HepG2 (cell line): ENCODE measurements around the gene RHOV. TPM values are rescaled to one million over a fixed set of nuclear protein-coding genes. Genes with fewer than 3 reads are reported as not detected.

Source experiments
- ATF2 ChIP-seq: sonication (generic); formaldehyde crosslinking; IDR thresholded peaks from 2 replicates; pipeline ENCODE4 v1.4.0; 2020; ENCODE audit warnings: missing genetic modification reagents
- CSRNP1 ChIP-seq: sonication (generic); formaldehyde crosslinking; IDR thresholded peaks from 2 replicates; pipeline ENCODE4 v1.8.1; 2023; ENCODE audit warnings: mild to moderate bottlenecking, missing genetic modification reagents
- DMAP1 ChIP-seq: IDR thresholded peaks from 2 replicates; pipeline ENCODE4 v1.6.1; 2016
- GLMP ChIP-seq: sonication (generic); formaldehyde crosslinking; IDR thresholded peaks from 2 replicates; pipeline ENCODE4 v1.9.0; 2021; ENCODE audit warnings: missing genetic modification reagents, mild to moderate bottlenecking, borderline replicate concordance
- HMGA1 ChIP-seq: sonication (generic); formaldehyde crosslinking; conservative IDR thresholded peaks from 2 replicates; pipeline ENCODE4 v1.4.0; 2020; ENCODE audit warnings: missing genetic modification reagents
- KAT7 ChIP-seq: IDR thresholded peaks from 2 replicates; pipeline ENCODE4 v1.6.1; 2018; ENCODE audit warnings: borderline replicate concordance, missing compliant biosample characterization
- PHF21A ChIP-seq: sonication (generic); formaldehyde crosslinking; IDR thresholded peaks from 2 replicates; pipeline ENCODE4 v1.5.0; 2020; ENCODE audit warnings: mild to moderate bottlenecking, missing genetic modification reagents
- REXO4 ChIP-seq: sonication (generic); formaldehyde crosslinking; IDR thresholded peaks from 2 replicates; pipeline ENCODE4 v1.8.0; 2022; ENCODE audit warnings: missing genetic modification reagents, mild to moderate bottlenecking, borderline replicate concordance
- TMF1 ChIP-seq: sonication (generic); formaldehyde crosslinking; IDR thresholded peaks from 2 replicates; pipeline ENCODE4 v1.8.1; 2022; ENCODE audit warnings: low read depth, missing genetic modification reagents
- ZBTB1 ChIP-seq: sonication (generic); formaldehyde crosslinking; IDR thresholded peaks from 2 replicates; pipeline ENCODE4 v1.4.0; 2020; ENCODE audit warnings: missing genetic modification reagents, borderline replicate concordance
- ZMYM4 ChIP-seq: sonication (generic); formaldehyde crosslinking; IDR thresholded peaks from 2 replicates; pipeline ENCODE4 v1.8.1; 2023; ENCODE audit warnings: mild to moderate bottlenecking, missing genetic modification reagents
- ZNF30 ChIP-seq: sonication (generic); formaldehyde crosslinking; IDR thresholded peaks from 2 replicates; pipeline ENCODE4 v1.5.0; 2020; ENCODE audit warnings: mild to moderate bottlenecking, missing genetic modification reagents
- ZNF414 ChIP-seq: sonication (generic); formaldehyde crosslinking; IDR thresholded peaks from 2 replicates; pipeline ENCODE4 v1.5.0; 2020; ENCODE audit warnings: missing genetic modification reagents
- ZNF501 ChIP-seq: sonication (generic); formaldehyde crosslinking; IDR thresholded peaks from 2 replicates; pipeline ENCODE4 v1.5.1; 2020; ENCODE audit warnings: mild to moderate bottlenecking, moderate library complexity, missing genetic modification reagents
- ZNF570 ChIP-seq: sonication (generic); formaldehyde crosslinking; IDR thresholded peaks from 2 replicates; pipeline ENCODE4 v1.4.0; 2020; ENCODE audit warnings: mild to moderate bottlenecking, missing genetic modification reagents, borderline replicate concordance
- ZNF761 ChIP-seq: sonication (generic); formaldehyde crosslinking; conservative IDR thresholded peaks from 2 replicates; pipeline ENCODE4 v1.4.0; 2020; ENCODE audit warnings: mild to moderate bottlenecking, missing genetic modification reagents
- ZNF777 ChIP-seq: sonication (generic); formaldehyde crosslinking; IDR thresholded peaks from 2 replicates; pipeline ENCODE4 v1.4.0; 2020; ENCODE audit warnings: missing genetic modification reagents
- polyA plus RNA-seq, 8 experiments: library from polyadenylated mRNA; depleted of rRNA in 3 of 8; stranded (reverse) in 7 of 8; unstranded in 1 of 8; fragments of >200 nt; fragmentation: Illumina TruSeq in 4 of 8; extraction: Trizol in 4 of 8; gene quantifications; 2 replicates each; pipeline versions ENCODE4 v1.2.1 to v1.2.3, GENCODE V29; 2011 to 2016; ENCODE audit warnings: low read depth in 4 of 8, missing spikeins in 1 of 8, mixed read lengths in 1 of 8; ENCODE audit not compliant: insufficient read depth in 1 of 8
- total RNA-seq, 5 experiments: library from RNA; depleted of rRNA; stranded (reverse); fragments of >200 nt; fragmentation: Illumina TruSeq; extraction: Trizol; gene quantifications; 2 replicates each; pipeline ENCODE4 v1.2.3, GENCODE V29; 2016; ENCODE audit warnings: low read depth in 1 of 5
- TF ChIP-seq, protein P1 (sequence below): sonication (generic); formaldehyde crosslinking; IDR thresholded peaks from 2 replicates; pipeline ENCODE4 v1.5.1; 2020; ENCODE audit warnings: missing genetic modification reagents, mild to moderate bottlenecking, borderline replicate concordance
- TF ChIP-seq, protein P2 (sequence below): sonication (generic); formaldehyde crosslinking; IDR thresholded peaks from 2 replicates; pipeline ENCODE4 v1.5.0; 2020; ENCODE audit warnings: missing genetic modification reagents
- TF ChIP-seq, protein P3 (sequence below): IDR thresholded peaks from 2 replicates; pipeline ENCODE4 v1.6.1; 2016; ENCODE audit warnings: low read depth
- TF ChIP-seq, protein P4 (sequence below): sonication (generic); formaldehyde crosslinking; IDR thresholded peaks from 2 replicates; pipeline ENCODE4 v1.4.0; 2020; ENCODE audit warnings: missing genetic modification reagents

Gene RHOV
- total and polyA plus RNA-seq, 2 of the 13 experiments (the other 11 are each of a cell fraction or from before 2014, with no cell fraction given) = 0.17 to 0.18 TPM

DNA sequence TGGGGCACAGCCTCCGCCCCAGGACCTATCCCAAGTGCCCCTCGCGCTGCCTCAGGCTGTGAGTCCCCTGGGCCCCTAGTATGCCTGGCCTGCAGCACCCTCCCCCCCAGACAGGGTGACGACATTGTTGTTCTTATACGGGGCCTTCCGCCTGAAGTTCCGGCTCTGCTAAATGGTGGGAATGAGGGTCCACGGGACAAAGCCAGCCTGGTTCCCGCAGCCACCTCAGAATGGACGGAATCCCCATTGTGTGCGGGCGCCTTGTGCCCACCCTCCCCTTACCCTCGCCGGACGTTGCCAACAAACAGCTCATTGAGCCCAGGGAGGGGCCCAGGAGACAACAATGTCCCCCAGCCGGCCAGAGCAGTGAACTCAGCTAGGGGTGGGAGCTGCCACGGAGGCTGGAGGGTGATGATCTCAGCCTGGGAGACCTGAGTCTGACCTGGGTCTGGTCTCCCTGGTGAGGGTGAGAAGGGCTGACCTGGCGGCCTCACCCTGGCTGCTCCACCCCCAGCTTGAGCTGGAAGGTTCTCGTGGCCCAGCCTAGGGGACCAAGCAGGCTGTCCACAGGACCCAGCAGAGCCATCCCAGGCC lies 44.9 kb upstream of the RHOV start (continued):
- TF ChIP-seq, protein P1, sequence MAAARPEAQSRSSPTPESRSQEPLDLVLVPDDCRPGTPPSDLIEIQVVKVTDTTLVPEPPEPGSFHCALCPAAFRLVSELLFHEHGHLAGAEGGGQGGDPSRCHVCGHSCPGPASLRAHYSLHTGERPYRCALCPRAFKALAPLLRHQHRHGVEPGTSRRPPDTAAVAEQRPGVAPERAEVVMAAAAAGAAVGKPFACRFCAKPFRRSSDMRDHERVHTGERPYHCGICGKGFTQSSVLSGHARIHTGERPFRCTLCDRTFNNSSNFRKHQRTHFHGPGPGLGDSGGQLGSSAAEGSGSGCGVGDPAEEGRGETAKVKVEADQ (CRISPR knock-in tag) = no peak
- TF ChIP-seq, protein P2, sequence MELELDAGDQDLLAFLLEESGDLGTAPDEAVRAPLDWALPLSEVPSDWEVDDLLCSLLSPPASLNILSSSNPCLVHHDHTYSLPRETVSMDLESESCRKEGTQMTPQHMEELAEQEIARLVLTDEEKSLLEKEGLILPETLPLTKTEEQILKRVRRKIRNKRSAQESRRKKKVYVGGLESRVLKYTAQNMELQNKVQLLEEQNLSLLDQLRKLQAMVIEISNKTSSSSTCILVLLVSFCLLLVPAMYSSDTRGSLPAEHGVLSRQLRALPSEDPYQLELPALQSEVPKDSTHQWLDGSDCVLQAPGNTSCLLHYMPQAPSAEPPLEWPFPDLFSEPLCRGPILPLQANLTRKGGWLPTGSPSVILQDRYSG (CRISPR knock-in tag) = no peak
- TF ChIP-seq TMF1 (no peak), ZMYM4 (CRISPR knock-in tag) (no peak), ZNF761 (no peak), DMAP1 (CRISPR knock-in tag) (0 out of 2 replicates have a peak, but pooled peaks have one; percentile 42), CSRNP1 (CRISPR knock-in tag) (no peak), KAT7 (CRISPR knock-in tag) (no peak), GLMP (CRISPR knock-in tag) (no peak), ATF2 (peak; percentile 64; the same call in 1 of the 2 replicates), ZNF414 (CRISPR knock-in tag) (no peak), ZNF570 (CRISPR knock-in tag) (no peak), ZNF30 (CRISPR knock-in tag) (no peak), ZNF501 (no peak), REXO4 (CRISPR knock-in tag) (no peak), ZBTB1 (CRISPR knock-in tag) (no peak), HMGA1 (CRISPR knock-in tag) (no peak), PHF21A (CRISPR knock-in tag) (peak; percentile 59), ZNF777 (CRISPR knock-in tag) (no peak)
- TF ChIP-seq, protein P3, sequence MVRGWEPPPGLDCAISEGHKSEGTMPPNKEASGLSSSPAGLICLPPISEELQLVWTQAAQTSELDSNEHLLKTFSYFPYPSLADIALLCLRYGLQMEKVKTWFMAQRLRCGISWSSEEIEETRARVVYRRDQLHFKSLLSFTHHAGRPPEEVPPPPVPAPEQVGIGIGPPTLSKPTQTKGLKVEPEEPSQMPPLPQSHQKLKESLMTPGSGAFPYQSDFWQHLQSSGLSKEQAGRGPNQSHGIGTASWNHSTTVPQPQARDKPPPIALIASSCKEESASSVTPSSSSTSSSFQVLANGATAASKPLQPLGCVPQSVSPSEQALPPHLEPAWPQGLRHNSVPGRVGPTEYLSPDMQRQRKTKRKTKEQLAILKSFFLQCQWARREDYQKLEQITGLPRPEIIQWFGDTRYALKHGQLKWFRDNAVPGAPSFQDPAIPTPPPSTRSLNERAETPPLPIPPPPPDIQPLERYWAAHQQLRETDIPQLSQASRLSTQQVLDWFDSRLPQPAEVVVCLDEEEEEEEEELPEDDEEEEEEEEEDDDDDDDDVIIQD (CRISPR knock-in tag) = no peak
- TF ChIP-seq, protein P4, sequence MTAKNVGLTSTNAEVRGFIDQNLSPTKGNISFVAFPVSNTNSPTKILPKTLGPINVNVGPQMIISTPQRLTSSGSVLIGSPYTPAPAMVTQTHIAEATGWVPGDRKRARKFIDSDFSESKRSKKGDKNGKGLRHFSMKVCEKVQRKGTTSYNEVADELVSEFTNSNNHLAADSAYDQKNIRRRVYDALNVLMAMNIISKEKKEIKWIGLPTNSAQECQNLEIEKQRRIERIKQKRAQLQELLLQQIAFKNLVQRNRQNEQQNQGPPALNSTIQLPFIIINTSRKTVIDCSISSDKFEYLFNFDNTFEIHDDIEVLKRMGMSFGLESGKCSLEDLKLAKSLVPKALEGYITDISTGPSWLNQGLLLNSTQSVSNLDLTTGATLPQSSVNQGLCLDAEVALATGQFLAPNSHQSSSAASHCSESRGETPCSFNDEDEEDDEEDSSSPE (CRISPR knock-in tag) = no peak
